Bronchial epithelial cell (primary cell): ENCODE data around the gene MFAP3. TPM values are rescaled to one million over a fixed set of nuclear protein-coding genes. Genes with fewer than 3 reads are reported as not detected.
A peak's percentile ranks its signal among the peaks of the same experiment; 100 is the strongest.

Experiments used
- DNase-seq: peaks from one replicate; pipeline ENCODE4 v3.0.0-alpha.2; 2010; ENCODE audit warnings: low read depth
- FAIRE-seq: peaks from 2 replicates; lab custom pipeline; 2011; peaks lifted over from hg19 to GRCh38; lab: Jason Lieb, UNC
- H3K27me3 ChIP-seq: 2 replicates; pipeline ENCODE4 v1.5.1; 2011; ENCODE audit warnings: low read length; ENCODE audit not compliant: control insufficient read depth, insufficient read depth
- H3K36me3 ChIP-seq: 2 replicates; pipeline ENCODE4 v1.5.1; 2011; ENCODE audit warnings: low read length; ENCODE audit not compliant: control insufficient read depth, insufficient read depth
- H3K4me3 ChIP-seq: 2 replicates; pipeline ENCODE4 v1.5.1; 2011; ENCODE audit warnings: mild to moderate bottlenecking, low read depth, low read length, control low read depth
- total RNA-seq: library from RNA; depleted of rRNA; stranded (reverse); fragments of >200 nt; gene quantifications from 2 replicates; pipeline ENCODE4 v1.2.1, GENCODE V29; 2014
- TF ChIP-seq, protein P1 (sequence below): IDR thresholded peaks from 2 replicates; pipeline ENCODE4 v1.5.1; 2011; ENCODE audit warnings: mild to moderate bottlenecking, moderate library complexity, low read length, control low read depth, inconsistent platforms; ENCODE audit not compliant: insufficient read depth, severe bottlenecking

Gene MFAP3
- total RNA-seq, 1 donor from 2014 or later, result 57.1 TPM

DNA sequence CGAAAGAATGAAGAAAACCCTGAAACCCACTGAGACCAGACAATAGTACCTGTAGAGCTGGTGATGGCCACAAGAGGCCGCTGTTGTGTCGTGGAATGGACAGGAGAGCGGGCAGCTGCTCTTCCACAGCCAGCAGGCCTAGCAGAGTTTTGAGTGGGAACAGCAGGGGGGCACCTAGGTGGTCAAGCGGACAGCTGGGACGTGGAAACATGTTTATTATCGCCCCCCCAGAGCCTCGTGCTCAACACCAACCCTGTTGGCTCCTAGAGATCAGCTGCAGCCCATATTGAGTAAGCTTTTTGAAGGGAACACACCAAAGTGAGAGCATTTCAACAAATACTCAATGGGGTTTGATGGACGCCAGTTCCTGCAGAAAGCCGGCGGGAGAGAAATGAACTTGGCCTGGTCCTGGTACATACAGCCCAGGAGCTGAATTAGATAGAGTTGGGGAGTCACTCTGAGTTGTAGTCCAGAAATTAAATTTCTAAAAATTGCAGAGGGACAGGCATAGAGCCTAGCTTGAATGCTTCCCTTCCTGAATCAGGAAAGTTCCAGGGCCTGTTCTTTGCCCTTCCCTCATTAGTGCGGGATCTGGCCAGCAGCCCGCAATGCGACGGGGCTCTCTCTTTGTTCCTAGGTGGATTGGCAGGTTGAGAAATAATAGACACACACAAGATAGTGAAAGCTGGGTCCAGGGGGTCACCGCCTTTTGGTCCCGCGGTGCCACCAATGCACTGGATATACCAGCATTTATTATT is 33.8 kb downstream of the MFAP3 start:
- Histone ChIP-seq H3K4me3 (no peak overlapping the region), H3K36me3 (no peaks in the 10 kb centered on the region), H3K27me3 (no peaks in the 10 kb centered on the region)
- DNase-seq (peak; percentile 50), FAIRE-seq (no peak)
- TF ChIP-seq, protein P1, sequence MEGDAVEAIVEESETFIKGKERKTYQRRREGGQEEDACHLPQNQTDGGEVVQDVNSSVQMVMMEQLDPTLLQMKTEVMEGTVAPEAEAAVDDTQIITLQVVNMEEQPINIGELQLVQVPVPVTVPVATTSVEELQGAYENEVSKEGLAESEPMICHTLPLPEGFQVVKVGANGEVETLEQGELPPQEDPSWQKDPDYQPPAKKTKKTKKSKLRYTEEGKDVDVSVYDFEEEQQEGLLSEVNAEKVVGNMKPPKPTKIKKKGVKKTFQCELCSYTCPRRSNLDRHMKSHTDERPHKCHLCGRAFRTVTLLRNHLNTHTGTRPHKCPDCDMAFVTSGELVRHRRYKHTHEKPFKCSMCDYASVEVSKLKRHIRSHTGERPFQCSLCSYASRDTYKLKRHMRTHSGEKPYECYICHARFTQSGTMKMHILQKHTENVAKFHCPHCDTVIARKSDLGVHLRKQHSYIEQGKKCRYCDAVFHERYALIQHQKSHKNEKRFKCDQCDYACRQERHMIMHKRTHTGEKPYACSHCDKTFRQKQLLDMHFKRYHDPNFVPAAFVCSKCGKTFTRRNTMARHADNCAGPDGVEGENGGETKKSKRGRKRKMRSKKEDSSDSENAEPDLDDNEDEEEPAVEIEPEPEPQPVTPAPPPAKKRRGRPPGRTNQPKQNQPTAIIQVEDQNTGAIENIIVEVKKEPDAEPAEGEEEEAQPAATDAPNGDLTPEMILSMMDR, result peak; percentile 89

DNA sequence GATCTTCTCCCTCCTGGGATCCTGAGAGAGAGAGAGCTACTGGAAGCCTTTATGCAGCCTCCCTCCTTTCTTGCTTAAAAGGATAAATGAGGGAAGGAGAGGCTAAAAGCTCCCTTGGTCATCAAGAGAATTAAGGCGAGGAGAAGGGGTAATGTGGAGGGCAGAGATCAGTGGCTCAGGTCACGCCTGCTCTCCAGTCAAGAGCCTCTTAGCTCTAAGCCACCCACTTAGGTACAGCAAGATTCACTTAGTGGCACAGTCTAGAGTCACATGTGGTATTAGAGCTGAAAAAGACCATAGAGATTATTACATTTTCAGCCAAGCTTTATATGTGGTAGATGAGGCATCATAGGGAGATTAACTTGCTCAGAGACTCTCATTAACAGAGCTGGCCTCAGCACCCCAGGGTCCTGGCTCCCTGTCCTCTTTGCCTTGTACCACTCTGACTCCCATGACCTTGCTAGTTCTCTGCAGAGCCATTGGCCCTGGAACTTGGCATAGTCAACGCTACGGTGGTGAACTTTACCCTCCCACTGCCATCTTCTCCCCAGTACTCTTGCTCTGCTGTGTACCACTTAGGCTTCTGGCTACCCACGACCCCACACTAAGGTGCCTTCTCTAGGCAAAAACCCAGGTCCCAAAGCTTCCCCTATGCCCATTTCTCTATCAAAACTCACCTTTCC is 37.6 kb downstream of the MFAP3 start:
- FAIRE-seq (no peak), DNase-seq (no peak)
- Histone ChIP-seq H3K4me3 (no peak overlapping the region), H3K27me3 (no peaks in the 10 kb centered on the region), H3K36me3 (no peaks in the 10 kb centered on the region)
- TF ChIP-seq, protein P1, result no peak

DNA sequence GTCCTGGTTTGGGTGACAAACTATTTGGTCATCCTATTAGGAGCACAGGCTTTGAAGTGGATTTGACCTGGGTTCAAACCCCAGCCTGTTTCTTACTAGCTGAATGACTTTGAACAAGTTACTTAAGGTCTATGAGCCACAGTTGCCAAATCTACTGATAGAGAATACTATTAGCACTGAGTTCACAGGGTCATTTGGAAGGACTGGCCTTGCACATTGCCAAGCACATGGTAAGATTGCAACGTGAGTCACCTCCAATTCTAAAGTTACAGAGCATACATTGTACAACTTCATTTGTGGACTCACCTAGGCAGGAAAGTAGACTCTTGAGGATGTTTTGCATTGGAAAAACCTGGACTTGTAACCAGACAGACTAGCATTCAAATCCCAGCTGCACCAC is 38.9 kb downstream of the MFAP3 start:
- Histone ChIP-seq H3K36me3 (no peaks in the 10 kb centered on the region), H3K4me3 (no peak overlapping the region), H3K27me3 (no peaks in the 10 kb centered on the region)
- TF ChIP-seq, protein P1, result no peak
- DNase-seq (peak; percentile 75), FAIRE-seq (peak; percentile 85)

DNA sequence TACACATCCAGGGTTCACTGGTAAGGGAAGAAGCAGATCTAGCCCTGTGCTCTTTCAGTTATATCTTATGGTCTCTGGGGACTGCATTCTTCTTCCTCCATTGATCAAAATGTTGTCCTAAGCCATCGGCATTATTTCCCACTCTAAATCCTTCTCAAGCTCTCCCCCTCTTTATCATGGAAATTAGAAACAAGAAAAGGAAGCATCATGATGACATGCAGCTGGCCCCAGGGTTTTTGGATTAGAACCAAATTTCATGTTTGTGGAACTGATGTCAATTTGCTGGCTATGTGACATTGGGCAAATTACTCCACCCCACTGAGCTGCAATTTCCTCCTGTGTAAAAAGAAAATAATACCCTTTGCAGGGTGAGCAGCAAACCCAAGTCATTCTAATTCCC is 39.5 kb downstream of the MFAP3 start:
- Histone ChIP-seq H3K27me3 (no peaks in the 10 kb centered on the region), H3K4me3 (no peak overlapping the region), H3K36me3 (no peaks in the 10 kb centered on the region)
- DNase-seq (no peak), FAIRE-seq (no peak)
- TF ChIP-seq, protein P1, result no peak

DNA sequence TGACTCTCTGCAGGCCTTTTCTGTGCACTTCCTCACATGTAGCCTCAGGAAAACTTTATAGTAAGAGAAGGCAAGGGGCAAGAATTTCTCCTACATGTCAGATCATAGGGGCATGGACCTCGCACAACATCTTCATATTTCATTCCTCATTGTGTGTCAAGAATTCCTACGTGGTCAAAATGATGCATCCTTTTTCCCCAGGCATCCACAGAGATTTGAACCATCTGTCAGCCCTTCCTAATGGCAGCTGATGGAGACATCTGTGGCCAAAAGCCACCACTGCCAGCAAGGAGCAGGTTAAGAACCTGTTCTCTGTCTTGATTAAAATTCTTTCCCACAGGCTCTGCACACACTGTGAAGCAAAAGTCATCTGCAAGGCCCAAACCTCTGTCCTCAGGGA is 42.5 kb downstream of the MFAP3 start:
- FAIRE-seq (no peak), DNase-seq (no peak)
- Histone ChIP-seq H3K27me3 (no peaks in the 10 kb centered on the region), H3K4me3 (no peak overlapping the region), H3K36me3 (no peaks in the 10 kb centered on the region)
- TF ChIP-seq, protein P1, result no peak
